GM12864 (cell line): ENCODE measurements around the gene MCM5.
"Not testable (repeated sequence)": the region's sequence is repeated elsewhere in the genome, so short reads cannot be mapped to it uniquely, and the experiment has no call there.

Experiments used
- DNase-seq: peaks from one replicate; pipeline ENCODE4 v3.0.0-alpha.2; 2011; ENCODE audit warnings: low read depth
- H3K4me3 ChIP-seq: 2 replicates; pipeline ENCODE4 v1.5.1; 2011; ENCODE audit warnings: mild to moderate bottlenecking, low read depth, low read length, control low read depth
- TF ChIP-seq, protein P1 (sequence below): IDR thresholded peaks from 2 replicates; pipeline ENCODE4 v1.5.1; 2011; ENCODE audit warnings: low read depth, mild to moderate bottlenecking, moderate library complexity, low read length, control low read depth, inconsistent platforms; ENCODE audit errors: missing control alignments

The MCM5 gene

DNA sequence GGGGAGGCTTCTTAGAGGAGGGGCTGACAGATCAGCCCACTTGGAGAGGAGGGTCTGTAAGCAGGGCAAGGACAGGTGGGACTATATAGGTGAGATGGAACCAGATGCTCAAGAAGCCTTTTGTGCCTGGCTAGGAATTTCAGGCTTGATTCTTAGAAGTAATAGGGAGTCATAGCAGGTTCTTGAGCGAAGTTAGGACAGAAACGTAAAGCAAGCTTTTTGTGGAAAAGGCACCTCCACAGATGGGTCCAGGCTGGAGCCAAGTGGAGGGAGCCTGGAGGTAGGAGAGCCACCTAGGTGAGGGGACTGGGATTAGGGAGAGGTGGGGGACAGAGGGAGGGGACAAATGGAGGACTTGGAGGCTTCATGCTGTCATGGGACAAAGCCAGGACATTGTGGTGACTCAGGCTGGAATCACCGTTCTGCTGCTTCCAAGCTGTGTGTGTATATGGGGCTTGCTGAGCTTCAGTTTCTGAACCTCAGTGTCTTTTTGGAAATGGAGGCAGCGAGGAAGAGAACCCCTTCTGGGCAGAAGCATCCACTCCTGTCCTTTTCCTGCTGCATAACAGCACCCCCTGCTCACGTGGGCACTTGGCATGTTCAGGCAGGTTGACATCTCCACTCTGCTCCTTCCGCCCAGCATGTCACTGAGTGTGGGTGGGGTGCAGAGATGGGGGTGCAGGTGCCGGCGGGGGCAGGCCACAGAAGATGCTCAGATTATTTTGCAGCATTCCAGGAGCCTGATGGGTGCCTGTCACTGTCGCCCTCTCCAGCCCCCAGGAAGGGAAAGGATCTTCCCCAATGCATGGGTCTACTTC lies 58.0 kb downstream of the MCM5 start:
- no peak for DNase-seq
- TF ChIP-seq, protein P1, sequence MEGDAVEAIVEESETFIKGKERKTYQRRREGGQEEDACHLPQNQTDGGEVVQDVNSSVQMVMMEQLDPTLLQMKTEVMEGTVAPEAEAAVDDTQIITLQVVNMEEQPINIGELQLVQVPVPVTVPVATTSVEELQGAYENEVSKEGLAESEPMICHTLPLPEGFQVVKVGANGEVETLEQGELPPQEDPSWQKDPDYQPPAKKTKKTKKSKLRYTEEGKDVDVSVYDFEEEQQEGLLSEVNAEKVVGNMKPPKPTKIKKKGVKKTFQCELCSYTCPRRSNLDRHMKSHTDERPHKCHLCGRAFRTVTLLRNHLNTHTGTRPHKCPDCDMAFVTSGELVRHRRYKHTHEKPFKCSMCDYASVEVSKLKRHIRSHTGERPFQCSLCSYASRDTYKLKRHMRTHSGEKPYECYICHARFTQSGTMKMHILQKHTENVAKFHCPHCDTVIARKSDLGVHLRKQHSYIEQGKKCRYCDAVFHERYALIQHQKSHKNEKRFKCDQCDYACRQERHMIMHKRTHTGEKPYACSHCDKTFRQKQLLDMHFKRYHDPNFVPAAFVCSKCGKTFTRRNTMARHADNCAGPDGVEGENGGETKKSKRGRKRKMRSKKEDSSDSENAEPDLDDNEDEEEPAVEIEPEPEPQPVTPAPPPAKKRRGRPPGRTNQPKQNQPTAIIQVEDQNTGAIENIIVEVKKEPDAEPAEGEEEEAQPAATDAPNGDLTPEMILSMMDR = no peak
- no peak overlapping the region for H3K4me3 ChIP-seq

DNA sequence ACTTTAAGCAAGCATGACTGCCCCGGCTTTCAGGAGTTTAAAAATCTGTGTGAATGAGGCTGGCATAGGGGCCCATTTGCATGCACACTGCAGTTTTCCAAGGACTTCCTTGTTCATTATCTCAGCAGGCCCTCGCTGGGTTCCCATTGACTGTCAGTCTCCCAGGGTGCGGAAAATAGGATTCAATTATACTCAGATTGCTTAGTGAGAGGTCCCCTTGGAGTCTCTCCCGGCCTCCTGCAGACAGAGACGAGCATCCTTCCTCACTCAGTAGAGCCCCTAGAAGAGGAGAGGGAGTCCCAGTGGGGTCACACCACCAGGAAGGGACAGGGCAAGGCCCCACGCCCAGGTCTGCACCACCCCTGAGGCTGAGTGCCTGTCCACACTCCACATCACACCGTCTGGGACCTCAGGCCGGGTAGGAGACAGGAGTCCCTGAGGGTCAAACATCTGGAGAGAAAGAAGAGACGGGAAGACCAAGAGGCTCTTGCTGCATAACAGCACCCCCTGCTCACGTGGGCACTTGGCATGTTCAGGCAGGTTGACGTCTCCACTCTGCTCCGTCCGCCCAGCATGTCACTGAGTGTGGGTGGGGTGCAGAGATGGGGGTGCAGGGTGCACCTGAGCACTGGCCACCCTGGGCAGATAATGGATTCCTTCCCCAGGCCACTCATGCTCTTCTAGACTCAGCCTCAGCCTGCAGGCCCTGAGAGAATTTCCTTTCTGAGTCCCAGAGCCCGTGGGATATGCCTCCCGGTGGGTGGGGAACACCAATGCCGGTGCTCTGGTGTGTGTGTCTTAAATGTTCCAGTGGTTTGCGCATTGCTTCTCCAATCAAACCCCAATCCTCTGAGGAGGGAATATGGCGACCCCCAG lies 58.8 kb downstream of the MCM5 start:
- H3K4me3 ChIP-seq = no peak overlapping the region
- DNase-seq = no peak
- TF ChIP-seq, protein P1 = no peak

DNA sequence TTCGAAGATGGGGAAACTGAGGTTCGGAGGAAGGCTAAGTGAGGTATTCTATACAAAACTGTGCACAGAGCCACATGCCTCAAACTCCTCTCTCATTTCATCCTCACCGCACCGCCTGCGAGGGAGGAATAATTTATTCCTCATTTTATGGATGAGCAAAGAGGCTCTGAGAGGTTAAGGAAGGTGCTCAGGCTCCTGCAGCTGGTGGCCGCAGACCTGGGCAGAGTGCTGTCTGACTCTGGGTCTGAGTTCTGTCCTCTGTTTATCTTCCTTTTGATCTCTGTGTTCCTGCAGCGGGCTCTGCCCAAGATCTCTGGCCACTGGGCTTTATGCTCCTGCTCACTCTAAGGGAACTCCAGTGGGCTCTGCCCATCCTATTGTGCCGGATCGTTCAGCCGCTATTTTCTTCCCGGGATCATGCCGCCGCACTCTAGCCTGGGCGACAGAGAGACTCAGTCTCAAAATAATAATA lies 59.5 kb downstream of the MCM5 start:
- TF ChIP-seq, protein P1 = no peak
- no peak for DNase-seq
- no peak overlapping the region for H3K4me3 ChIP-seq

DNA sequence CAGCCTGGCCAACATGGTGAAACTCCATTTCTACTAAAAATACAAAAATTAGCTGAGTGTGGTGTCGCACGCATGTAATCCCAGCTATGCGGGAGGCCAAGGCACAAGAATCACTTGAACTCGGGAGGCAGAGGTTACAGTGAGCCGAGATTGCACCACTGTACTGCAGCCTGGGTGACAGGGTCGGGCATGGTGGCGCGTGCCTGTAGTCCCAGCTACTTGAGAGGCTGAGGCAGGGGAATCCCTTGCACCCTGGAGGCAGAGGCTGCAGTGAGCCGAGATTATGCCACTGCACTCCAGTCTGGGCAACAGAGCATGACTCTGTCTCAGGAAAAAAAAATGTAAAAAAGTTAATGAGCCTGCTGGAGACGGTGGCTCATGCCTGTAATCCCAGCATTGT lies 60.0 kb downstream of the MCM5 start:
- not testable (repeated sequence) for DNase-seq, H3K4me3 ChIP-seq

DNA sequence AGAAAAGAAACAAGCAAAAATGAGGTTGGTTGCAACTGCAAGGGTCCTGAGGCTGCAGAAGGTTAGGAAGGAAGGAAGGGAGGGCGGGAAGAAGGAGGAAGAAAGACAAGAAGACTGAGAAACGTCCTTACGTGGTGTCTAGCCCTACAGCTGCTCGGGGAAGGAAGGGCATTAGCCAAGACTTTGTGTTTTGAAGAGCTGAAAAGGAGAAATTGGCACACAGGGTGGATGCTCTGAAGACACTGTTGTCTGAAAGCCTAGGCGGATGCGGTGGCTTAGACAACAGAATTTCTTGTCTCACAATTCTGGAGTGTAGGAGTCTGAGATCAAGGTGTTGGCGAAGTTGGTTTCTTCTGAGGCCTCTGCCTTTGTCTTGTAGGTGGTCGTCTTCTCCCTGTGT lies 60.7 kb downstream of the MCM5 start:
- no peak overlapping the region for H3K4me3 ChIP-seq
- TF ChIP-seq, protein P1 = no peak
- DNase-seq = no peak

DNA sequence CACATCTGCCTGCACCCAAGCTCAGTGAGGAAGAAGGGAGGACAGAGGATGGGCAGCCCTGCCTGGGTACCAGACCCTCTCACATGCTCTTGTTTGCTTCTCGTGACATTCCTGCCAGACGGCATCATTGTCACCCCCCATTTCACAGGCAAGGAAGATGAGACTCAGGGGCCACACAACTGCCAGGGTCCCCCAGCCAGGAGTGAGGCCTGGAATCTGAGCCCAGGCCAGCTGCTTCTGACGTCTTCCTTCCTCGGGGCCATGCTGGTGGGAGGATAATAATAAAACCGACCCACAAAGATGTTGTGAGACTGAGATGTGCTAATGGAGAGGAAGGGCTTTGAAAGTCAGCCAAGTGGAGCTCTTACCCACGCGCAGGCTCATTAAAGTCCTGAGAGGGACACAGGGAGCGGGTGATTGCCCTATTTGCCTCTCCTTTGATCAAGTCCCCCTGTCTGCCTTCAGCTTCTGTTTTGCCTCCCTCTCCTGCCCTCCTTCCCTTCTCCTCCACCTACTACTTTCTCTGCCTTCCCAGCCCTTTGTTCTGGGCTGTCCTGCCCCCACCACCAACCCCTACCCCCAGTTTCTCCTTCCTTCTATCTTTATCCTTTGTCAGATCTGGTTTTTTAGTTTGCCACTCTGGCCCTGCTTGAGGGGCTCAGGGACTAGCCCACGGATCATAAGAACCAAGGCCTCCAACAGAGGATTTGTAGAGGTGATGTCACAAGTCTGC lies 62.7 kb downstream of the MCM5 start:
- TF ChIP-seq, protein P1 = no peak
- no peak overlapping the region for H3K4me3 ChIP-seq
- no peak for DNase-seq

DNA sequence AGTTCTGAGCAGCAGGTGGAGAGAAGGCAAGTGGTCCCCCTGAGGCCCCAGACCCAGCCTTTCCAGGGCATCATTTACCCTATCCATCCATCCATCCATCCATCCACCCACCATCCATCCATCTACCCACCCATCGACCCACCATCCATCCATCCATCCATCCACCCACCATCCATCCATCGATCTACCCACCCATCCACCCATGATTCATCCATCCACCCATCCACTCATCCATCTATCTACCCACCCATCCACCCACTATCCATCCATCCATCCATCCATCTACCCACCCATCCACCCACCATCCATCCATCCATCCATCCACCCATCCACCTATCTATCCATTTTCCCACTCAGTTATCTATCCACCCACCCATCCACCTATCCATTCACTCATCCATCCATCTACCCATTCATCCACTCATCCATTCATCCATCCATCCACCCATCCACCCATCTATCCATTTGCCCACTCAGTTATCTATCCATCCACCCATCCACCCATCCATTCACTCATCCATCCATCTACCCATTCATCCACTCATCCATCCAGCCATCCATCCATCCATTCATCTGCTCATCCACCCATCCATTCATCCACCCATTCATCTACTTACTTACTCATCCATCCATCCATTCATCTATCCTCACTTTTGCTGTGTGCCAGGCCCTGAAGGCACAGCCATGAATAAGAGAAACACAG lies 63.4 kb downstream of the MCM5 start:
- DNase-seq = no peak
- H3K4me3 ChIP-seq = no peak overlapping the region
- TF ChIP-seq, protein P1 = no peak
